Motor neuron (in vitro differentiated cells): ENCODE measurements around the gene RNF208. TPM values are rescaled to one million over a fixed set of nuclear protein-coding genes. Genes with fewer than 3 reads are reported as not detected.

Experiments
- ATAC-seq, 8 experiments: fragments of 200-7000 bp; cut with Tn5 transposase; replicated peaks in 6 of 8; 2 replicates each; pipeline ENCODE4 v1.8.0; 2021; ENCODE audit warnings: mild to moderate bottlenecking in 8 of 8, moderate library complexity in 8 of 8
- H3K27ac ChIP-seq, 2 donors: fragments of 250-450 bp; sonication (Bioruptor Pico); 2 replicates each; pipeline ENCODE4 v1.9.0; 2021; ENCODE audit warnings: antibody characterized with exemption in 2 of 2, mild to moderate bottlenecking in 2 of 2, moderate library complexity in 1 of 2
- H3K4me1 ChIP-seq, 2 donors: fragments of 250-450 bp; sonication (Bioruptor Pico); replicated peaks in 1 of 2; 2 replicates each; pipeline ENCODE4 v1.6.1; 2021; ENCODE audit warnings: antibody characterized with exemption in 2 of 2, mild to moderate bottlenecking in 2 of 2, moderate library complexity in 1 of 2
- H3K4me3 ChIP-seq, 5 donors: fragments of 250-450 bp; sonication (Bioruptor Pico); 2 replicates each; pipeline ENCODE4 v1.9.0; 2021; ENCODE audit warnings: antibody characterized with exemption in 5 of 5, mild to moderate bottlenecking in 5 of 5, moderate library complexity in 4 of 5
- WGBS, 10 experiments: fragments of 450-650 bp; shearing (Covaris generic); methylation state at CpG; one replicate each; pipeline ENCODE4 v1.0.0; 2022; 5-methylcytosine and 5-hydroxymethylcytosine counted together
- in situ Hi-C, 9 experiments: fragments of 400-800 bp; cut with MboI; loops; one replicate each; pipeline ENCODE4 v1.15.0; 2021; ENCODE audit warnings: low sequenced_read_pairs in 9 of 9, low pct_unique_long_range_greater_than_20kb in 2 of 9; ENCODE audit not compliant: unreplicated experiment in 9 of 9
- total RNA-seq, 8 experiments: library from RNA; unstranded; fragments of 300-600 nt; gene quantifications; 2 replicates each; pipeline versions ENCODE4 v1.2.3 to v1.2.4, GENCODE V29; 2022

RNF208 gene
- total RNA-seq, 8 experiments from 2014 or later: 0.41 to 7.0 (median 3.0) TPM

GRCh38 chr9:137217276-137218211 lies 4.5 kb downstream of the RNF208 start:
- no peak overlapping the region for H3K4me3 ChIP-seq
- in situ Hi-C loops: no loop called here
- peak in 7 of 8 experiments; percentile 9 to 88 (median 24) for ATAC-seq
- H3K27ac ChIP-seq: no peak overlapping the region
- WGBS, 10 experiments: 50% methylated on average over 2 of the region's 36 CpGs; no CpG with 5 or more reads in 9 of the 10 experiments
- peaks cover 0 to 12% of the 10 kb centered on the region in 2 donors for H3K4me1 ChIP-seq

- no peak for ATAC-seq
- no peak overlapping the region for H3K4me3 ChIP-seq
- H3K27ac ChIP-seq: no peak overlapping the region
- peaks cover 0 to 6% of the 10 kb centered on the region in 2 donors for H3K4me1 ChIP-seq
- WGBS, 10 experiments: no CpG with 5 or more reads among the region's 30 CpGs
- in situ Hi-C loops: no loop called here
Measured at GRCh38 chr9:137216188-137216965, 5.7 kb downstream of the RNF208 start.

- ATAC-seq: no peak
- H3K4me3 ChIP-seq: no peak overlapping the region
- 90 to 100% (median 95%) methylated on average over 1 to 10 of the region's 22 CpGs; no CpG with 5 or more reads in 6 of the 10 experiments for WGBS, 10 experiments
- no peak overlapping the region for H3K27ac ChIP-seq
- in situ Hi-C loops: no loop called here
- peaks cover 0 to 3% of the 10 kb centered on the region in 2 donors for H3K4me1 ChIP-seq
Measured at GRCh38 chr9:137215196-137215986, 6.6 kb downstream of the RNF208 start.

GRCh38 chr9:137214620-137215019 lies 7.4 kb downstream of the RNF208 start:
- in situ Hi-C loops: no loop called here
- no peak for ATAC-seq
- H3K4me1 ChIP-seq: peaks cover 0 to 3% of the 10 kb centered on the region in 2 donors
- H3K27ac ChIP-seq: no peak overlapping the region
- no peak overlapping the region for H3K4me3 ChIP-seq
- 70 to 100% (median 100%) methylated on average over 2 to 4 of the region's 19 CpGs; no CpG with 5 or more reads in 7 of the 10 experiments for WGBS, 10 experiments

- H3K27ac ChIP-seq: no peak overlapping the region
- peak in 1 of 8 experiments; percentile 8 for ATAC-seq
- in situ Hi-C loops: no loop called here
Measured at GRCh38 chr9:137213160-137214060, 8.6 kb downstream of the RNF208 start.

GRCh38 chr9:137212520-137212919 lies 9.5 kb downstream of the RNF208 start:
- Histone ChIP-seq H3K27ac (no peak overlapping the region), H3K4me3 (no peak overlapping the region), H3K4me1 (peaks cover 0 to 3% of the 10 kb centered on the region in 2 donors)
- 72% methylated on average over 5 of the region's 21 CpGs; no CpG with 5 or more reads in 9 of the 10 experiments for WGBS, 10 experiments
- no peak for ATAC-seq
- in situ Hi-C loops: no loop called here

More at GRCh38 chr9:137213160-137214060, 8.6 kb downstream of the RNF208 start:
- H3K4me3 ChIP-seq: no peak overlapping the region
- WGBS, 10 experiments: 91 to 96% (median 93%) methylated on average over 4 to 20 of the region's 49 CpGs; no CpG with 5 or more reads in 4 of the 10 experiments
- H3K4me1 ChIP-seq: peaks cover 0 to 3% of the 10 kb centered on the region in 2 donors

- no peak for ATAC-seq
- in situ Hi-C loops: no loop called here
- H3K27ac ChIP-seq: no peak overlapping the region
- WGBS, 10 experiments: 60 to 91% (median 73%) methylated on average over 1 to 6 of the region's 13 CpGs; no CpG with 5 or more reads in 7 of the 10 experiments
- H3K4me3 ChIP-seq: no peak overlapping the region
- H3K4me1 ChIP-seq: peaks cover 2 to 4% of the 10 kb centered on the region in 2 donors
Measured at GRCh38 chr9:137211532-137211931, 10.5 kb downstream of the RNF208 start.

- H3K4me1 ChIP-seq: peaks cover 20 to 26% of the 10 kb centered on the region in 2 donors
- H3K4me3 ChIP-seq: peak overlapping the region; percentile 85 to 100 (median 96)
- no peak for ATAC-seq
- WGBS, 10 experiments: 0 to 96% (median 74%) methylated on average over 1 to 7 of the region's 7 CpGs; no CpG with 5 or more reads in 1 of the 10 experiments
- in situ Hi-C loops: no loop called here
- no peak overlapping the region for H3K27ac ChIP-seq
Measured at GRCh38 chr9:137206602-137207001, 15.4 kb downstream of the RNF208 start.

- peak within 1 kb of the TSS; percentile 57 to 83 for H3K27ac ChIP-seq
- in situ Hi-C loops: no loop called here
Measured at GRCh38 chr9:137205126-137206069, 16.6 kb downstream of the RNF208 start, which contains the start of the genes NDOR1 and TMEM203. Gene NDOR1 (plus strand): TSS chr9:137205700. CDS start chr9:137205778, 78 bp downstream. Gene TMEM203 (minus strand): TSS chr9:137205648. CDS start chr9:137205414, 234 bp downstream.

GRCh38 chr9:137204731-137205125 lies 17.3 kb downstream of the RNF208 start:
- ATAC-seq: no peak
- Histone ChIP-seq H3K4me1 (peaks cover 24 to 28% of the 10 kb centered on the region in 2 donors), H3K4me3 (peak overlapping the region; percentile 85 to 100 (median 96)), H3K27ac (peak overlapping the region; percentile 57 to 83)
- in situ Hi-C loops: no loop called here
- WGBS, 10 experiments: 0 to 41% (median 4%) methylated on average over 3 to 15 of the region's 21 CpGs; no CpG with 5 or more reads in 4 of the 10 experiments

More at GRCh38 chr9:137205126-137206069, 16.6 kb downstream of the RNF208 start, which contains the start of the genes NDOR1 and TMEM203:
- ATAC-seq: peak; percentile 20 to 69 (median 39)
- peaks cover 23 to 28% of the 10 kb centered on the region in 2 donors for H3K4me1 ChIP-seq
- peak within 1 kb of the TSS; percentile 85 to 100 (median 96) for H3K4me3 ChIP-seq
- WGBS, 10 experiments: 0 to 2% (median 1%) methylated on average over 2 to 23 of the region's 98 CpGs; no CpG with 5 or more reads in 5 of the 10 experiments
